Colonic mucosa (tissue), 4 donors: ENCODE measurements around the gene NUDT12. TPM values are rescaled to one million over a fixed set of nuclear protein-coding genes. Genes with fewer than 3 reads are reported as not detected.

Source experiments
- DNase-seq: peaks from one replicate; pipeline ENCODE4 v3.0.0-alpha.2; 2020
- H3K27ac ChIP-seq: fragments of 200-600 bp; one replicate; pipeline ENCODE4 v1.8.0; 2021
- H3K27me3 ChIP-seq: fragments of 200-600 bp; one replicate; pipeline ENCODE4 v1.8.0; 2021
- H3K36me3 ChIP-seq: fragments of 200-600 bp; one replicate; pipeline ENCODE4 v1.8.0; 2021
- H3K4me1 ChIP-seq: fragments of 200-600 bp; one replicate; pipeline ENCODE4 v1.8.0; 2021; ENCODE audit warnings: mild to moderate bottlenecking
- H3K4me3 ChIP-seq: fragments of 200-600 bp; one replicate; pipeline ENCODE4 v1.8.0; 2021
- H3K9ac ChIP-seq, 2 donors: one replicate each; pipeline ENCODE4 v1.7.0; 2013; ENCODE audit warnings: control low read depth in 2 of 2, low read depth in 2 of 2, low read length in 2 of 2
- H3K9me3 ChIP-seq: fragments of 200-600 bp; one replicate; pipeline ENCODE4 v1.8.0; 2021
- intact Hi-C: fragments of 100-400 bp; cut with DNase I; formaldehyde crosslinking; loops from one replicate; pipeline ENCODE4 v1.14.1; 2022
- total RNA-seq, 2 donors: library from RNA; stranded (reverse); fragmentation: NEBNext Ultra II Directional in 1 of 2; extraction: Animal tissue kit (Norgen Biotek cat#: 25700) in 1 of 2; gene quantifications; one replicate each; pipeline ENCODE4 v1.2.1, GENCODE V29; 2021
- TF ChIP-seq, protein P1 (sequence below): fragments of 200-600 bp; IDR thresholded peaks from one replicate; pipeline ENCODE4 v1.8.0; 2022; ENCODE audit warnings: antibody characterized with exemption, mild to moderate bottlenecking
- donor health status: healthy.
- donor health status: DM: no; HTN: no; CAD: no.
- donor health status: DM: no; HTN: no; CAD: no.

The NUDT12 gene
- total RNA-seq, 2 donors from 2014 or later = 24.8 to 28.6 TPM

GRCh38 chr5:103600086-103600485, 37.5 kb upstream of the NUDT12 start:
- Histone ChIP-seq H3K4me3 (no peak overlapping the region), H3K27me3 (no peaks in the 10 kb centered on the region), H3K27ac (no peak overlapping the region), H3K4me1 (no peaks in the 10 kb centered on the region), H3K9me3 (no peaks in the 10 kb centered on the region), H3K36me3 (no peaks in the 10 kb centered on the region), H3K9ac (no peak overlapping the region)
- intact Hi-C loops = no loop called here
- TF ChIP-seq, protein P1, sequence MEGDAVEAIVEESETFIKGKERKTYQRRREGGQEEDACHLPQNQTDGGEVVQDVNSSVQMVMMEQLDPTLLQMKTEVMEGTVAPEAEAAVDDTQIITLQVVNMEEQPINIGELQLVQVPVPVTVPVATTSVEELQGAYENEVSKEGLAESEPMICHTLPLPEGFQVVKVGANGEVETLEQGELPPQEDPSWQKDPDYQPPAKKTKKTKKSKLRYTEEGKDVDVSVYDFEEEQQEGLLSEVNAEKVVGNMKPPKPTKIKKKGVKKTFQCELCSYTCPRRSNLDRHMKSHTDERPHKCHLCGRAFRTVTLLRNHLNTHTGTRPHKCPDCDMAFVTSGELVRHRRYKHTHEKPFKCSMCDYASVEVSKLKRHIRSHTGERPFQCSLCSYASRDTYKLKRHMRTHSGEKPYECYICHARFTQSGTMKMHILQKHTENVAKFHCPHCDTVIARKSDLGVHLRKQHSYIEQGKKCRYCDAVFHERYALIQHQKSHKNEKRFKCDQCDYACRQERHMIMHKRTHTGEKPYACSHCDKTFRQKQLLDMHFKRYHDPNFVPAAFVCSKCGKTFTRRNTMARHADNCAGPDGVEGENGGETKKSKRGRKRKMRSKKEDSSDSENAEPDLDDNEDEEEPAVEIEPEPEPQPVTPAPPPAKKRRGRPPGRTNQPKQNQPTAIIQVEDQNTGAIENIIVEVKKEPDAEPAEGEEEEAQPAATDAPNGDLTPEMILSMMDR = no peak
- DNase-seq = no peak

DNA sequence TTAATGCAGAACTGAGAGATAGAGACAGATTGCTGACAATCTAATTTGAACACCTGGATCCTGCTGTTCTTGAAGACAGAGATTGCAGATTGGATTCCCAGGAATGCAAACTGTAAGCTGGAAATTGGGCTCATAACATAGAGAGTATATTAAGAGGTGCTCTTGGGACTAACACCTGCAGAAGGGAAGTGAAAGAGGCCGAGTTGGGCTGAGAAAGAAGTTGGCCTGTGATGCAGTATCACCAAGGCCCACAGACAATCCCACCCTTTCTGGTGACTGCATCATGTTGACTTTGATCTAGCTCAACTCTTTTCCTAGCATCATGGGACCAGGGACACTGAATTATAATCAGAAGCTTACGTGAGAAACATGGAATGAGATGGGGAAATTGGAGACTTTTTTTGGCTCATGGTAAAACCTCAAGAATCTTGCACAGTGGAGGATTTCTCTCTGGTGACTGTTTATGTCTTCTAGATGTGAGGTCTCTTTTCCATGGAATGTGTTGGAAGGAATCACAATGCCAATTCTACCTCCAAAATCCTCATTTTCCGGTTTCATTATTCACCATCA, 36.5 kb upstream of the NUDT12 start:
- Histone ChIP-seq H3K4me3 (no peak overlapping the region), H3K27ac (no peak overlapping the region), H3K27me3 (no peaks in the 10 kb centered on the region), H3K9ac (no peak overlapping the region), H3K9me3 (no peaks in the 10 kb centered on the region), H3K4me1 (no peaks in the 10 kb centered on the region), H3K36me3 (no peaks in the 10 kb centered on the region)
- intact Hi-C loops = no loop called here
- DNase-seq = no peak
- TF ChIP-seq, protein P1 = no peak

DNA sequence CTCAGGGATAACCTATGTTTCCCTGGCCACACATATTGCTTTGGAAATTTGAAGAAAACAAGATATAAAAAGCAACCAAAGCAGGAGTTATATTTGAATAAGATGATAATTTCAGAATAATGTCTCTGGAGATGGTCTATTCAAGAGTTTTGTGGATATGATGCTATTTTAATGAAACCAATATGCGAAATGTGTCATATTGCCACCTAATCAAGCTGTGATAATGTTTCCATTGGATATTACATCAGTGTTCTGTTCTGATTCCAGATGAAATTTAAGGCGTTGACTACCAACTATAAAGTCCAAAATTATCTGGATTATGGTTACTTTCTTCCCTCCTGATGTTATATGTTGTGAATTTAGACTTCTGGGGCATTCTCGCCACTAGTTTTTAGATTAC, 27.6 kb upstream of the NUDT12 start:
- Histone ChIP-seq H3K4me1 (no peaks in the 10 kb centered on the region), H3K27me3 (no peaks in the 10 kb centered on the region), H3K9ac (no peak overlapping the region), H3K27ac (no peak overlapping the region), H3K36me3 (no peaks in the 10 kb centered on the region), H3K4me3 (no peak overlapping the region), H3K9me3 (no peaks in the 10 kb centered on the region)
- intact Hi-C loops = no loop called here
- no peak for DNase-seq
- TF ChIP-seq, protein P1 = no peak

DNA sequence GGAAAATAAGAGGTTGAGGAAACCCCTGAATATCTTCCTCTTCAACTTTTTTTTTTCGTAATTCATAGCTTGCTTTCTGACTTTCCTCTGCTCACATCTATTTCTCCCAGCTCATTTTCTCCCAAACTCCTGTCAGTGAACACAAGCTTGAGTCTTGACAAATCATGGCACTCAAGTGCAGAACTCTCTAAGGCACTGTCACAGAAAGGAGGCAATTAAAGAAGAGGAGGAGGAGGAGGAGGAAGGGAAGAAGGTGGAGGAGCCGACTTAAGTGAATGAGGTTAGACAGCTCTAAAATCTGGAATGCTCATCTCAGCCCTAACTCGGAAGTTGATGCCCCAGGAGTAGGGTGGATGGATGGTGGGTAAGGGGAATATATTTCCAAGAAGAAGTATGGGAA, 27.2 kb upstream of the NUDT12 start:
- TF ChIP-seq, protein P1 = no peak
- H3K27me3 ChIP-seq = no peaks in the 10 kb centered on the region
- H3K27ac ChIP-seq = no peak overlapping the region
- H3K4me3 ChIP-seq = no peak overlapping the region
- no peak overlapping the region for H3K9ac ChIP-seq
- DNase-seq = no peak
- no peaks in the 10 kb centered on the region for H3K4me1 ChIP-seq
- intact Hi-C loops = loop anchor here (5.0 kb wide), 1 partner anchor 588 kb away; no protein-coding TSS in a partner anchor
- no peaks in the 10 kb centered on the region for H3K36me3 ChIP-seq
- no peaks in the 10 kb centered on the region for H3K9me3 ChIP-seq

DNA sequence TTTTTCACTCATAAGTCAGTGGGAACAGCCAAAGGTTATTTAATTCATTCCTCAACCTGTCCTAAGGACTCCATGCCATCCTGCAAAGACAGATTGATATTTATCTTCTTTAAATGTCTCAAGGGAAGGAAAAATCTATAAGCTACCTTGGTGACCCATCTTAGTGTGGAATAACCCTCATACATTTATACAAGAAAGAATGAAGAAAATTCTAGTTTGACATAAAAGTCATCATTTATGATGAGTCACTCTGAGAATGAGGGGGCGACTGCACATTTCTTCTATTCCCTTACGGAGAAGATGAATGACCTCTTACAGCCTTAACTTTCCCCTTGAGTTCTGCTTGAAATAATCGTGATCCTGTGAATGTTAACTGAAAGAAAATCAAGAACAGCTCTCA, 26.8 kb upstream of the NUDT12 start:
- no peak for DNase-seq
- H3K4me1 ChIP-seq = no peaks in the 10 kb centered on the region
- no peak overlapping the region for H3K27ac ChIP-seq
- no peaks in the 10 kb centered on the region for H3K27me3 ChIP-seq
- H3K4me3 ChIP-seq = no peak overlapping the region
- H3K9ac ChIP-seq = no peak overlapping the region
- H3K9me3 ChIP-seq = no peaks in the 10 kb centered on the region
- TF ChIP-seq, protein P1 = no peak
- intact Hi-C loops = loop anchor here (5.0 kb wide), 1 partner anchor 588 kb away; no protein-coding TSS in a partner anchor
- H3K36me3 ChIP-seq = no peaks in the 10 kb centered on the region
